Mammary epithelial cell (primary cell): ENCODE measurements around the gene DDIT4.

Experiments
- CTCF ChIP-seq, 2 donors: IDR thresholded peaks in 1 of 2; conservative IDR thresholded peaks in 1 of 2; 2 replicates each; pipeline ENCODE4 v1.5.1; 2011 to 2012; ENCODE audit warnings: inconsistent platforms in 2 of 2, low read length in 2 of 2, mild to moderate bottlenecking in 2 of 2, control low read depth in 1 of 2, low read depth in 1 of 2; ENCODE audit not compliant: insufficient read depth in 1 of 2; ENCODE audit errors: extremely low read depth in 1 of 2
- EZH2 ChIP-seq: IDR thresholded peaks from 2 replicates; pipeline ENCODE4 v1.6.1; 2012; ENCODE audit warnings: low read length, inconsistent platforms, borderline replicate concordance

DNA sequence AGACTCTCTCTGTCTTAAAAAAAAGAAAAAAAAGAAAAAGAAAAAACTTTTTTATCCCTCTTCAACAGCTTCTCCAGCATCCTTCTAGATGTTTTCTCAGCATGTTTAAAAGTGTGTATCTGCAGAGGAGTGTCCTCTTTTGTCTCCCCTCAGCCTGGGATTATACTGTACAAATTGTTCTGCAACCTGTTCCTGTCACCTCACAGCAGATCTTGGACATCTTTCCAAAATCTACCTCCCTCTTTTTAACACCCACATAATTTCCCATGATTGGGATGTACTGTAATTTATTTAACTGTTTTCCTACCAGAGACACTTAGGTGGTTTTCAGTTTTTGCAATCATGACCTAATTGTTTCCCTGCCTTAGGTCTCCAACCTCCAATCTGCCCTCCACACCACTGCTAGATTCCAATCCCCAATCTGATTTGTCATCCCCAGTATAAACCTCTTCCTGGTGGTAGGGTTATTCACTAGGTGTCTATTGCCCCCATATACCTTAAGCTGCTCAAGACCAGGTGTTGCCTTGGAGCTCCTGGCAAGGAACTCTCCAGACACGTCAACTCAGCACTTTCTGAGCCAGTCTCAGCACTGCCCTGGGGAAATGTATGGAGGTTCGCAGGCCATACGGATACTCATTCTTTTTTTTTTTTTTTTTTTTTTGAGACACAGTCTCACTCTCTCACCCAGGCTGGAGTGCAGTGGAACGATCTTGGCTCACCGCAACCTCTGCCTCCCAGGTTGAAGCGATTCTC, 17.6 kb upstream of the DDIT4 start:
- TF ChIP-seq CTCF (conservative IDR thresholded peaks at IDR 0.05 in 1 of 2, IDR thresholded peaks at IDR 0.05 in 1 of 2; ENCODE audit: extremely low read depth in 1 of 2, insufficient read depth in 1 of 2, low read depth in 1 of 2, low read length in 2 of 2) (no peak), EZH2 (no peak)
